IMR-90 (cell line): ENCODE measurements around the gene PRSS22. TPM values are rescaled to one million over a fixed set of nuclear protein-coding genes. Genes with fewer than 3 reads are reported as not detected.

ENCODE experiments used
- ATAC-seq: fragments of 200-7000 bp; cut with Tn5 transposase; 2 replicates; pipeline ENCODE4 v1.9.1; 2020; ENCODE audit warnings: low read depth, mild to moderate bottlenecking, moderate library complexity
- BruUV-seq: library from RNA; stranded (reverse); fragments of 400-500 nt; replicated peaks from 2 replicates; lab custom pipeline; 2021; lab: Mats Ljungman, UMichigan
- CTCF ChIA-PET: fragments of 300-600 bp; formaldehyde crosslinking; extraction: SDS; loops from one replicate; lab custom pipeline; 2021; ENCODE audit warnings: antibody characterized with exemption; lab: Yijun Ruan, JAX
- POLR2A ChIA-PET: fragments of 300-600 bp; sonication (Branson Sonifier 250); formaldehyde crosslinking; loops from one replicate; lab custom pipeline; 2022; ENCODE audit warnings: antibody characterized with exemption; ENCODE audit not compliant: unreplicated experiment; lab: Charles Lee
- DNase-seq: peaks from one replicate; pipeline ENCODE4 v3.0.0; 2013
- H2AFZ ChIP-seq: replicated peaks from 2 replicates; pipeline ENCODE3; 2013; ENCODE audit warnings: low read length, mild to moderate bottlenecking; ENCODE audit not compliant: poor library complexity
- H2AK5ac ChIP-seq: 2 replicates; pipeline ENCODE4 v1.6.1; 2013; ENCODE audit warnings: low read depth, low read length, inconsistent platforms
- H2AK9ac ChIP-seq: replicated peaks from 2 replicates; pipeline ENCODE3; 2013; ENCODE audit warnings: mild to moderate bottlenecking, low read depth, low read length, moderate library complexity; ENCODE audit not compliant: poor library complexity
- H2BK120ac ChIP-seq: 2 replicates; pipeline ENCODE4 v1.6.1; 2013; ENCODE audit warnings: low read depth, low read length, inconsistent platforms
- H2BK15ac ChIP-seq: 3 replicates; pipeline ENCODE4 v1.6.1; 2013; ENCODE audit warnings: low read depth, low read length, inconsistent platforms
- H2BK20ac ChIP-seq: 2 replicates; pipeline ENCODE4 v1.6.1; 2013; ENCODE audit warnings: low read depth, mild to moderate bottlenecking, inconsistent platforms, low read length, moderate library complexity
- H2BK5ac ChIP-seq: 2 replicates; pipeline ENCODE4 v1.6.1; 2013; ENCODE audit warnings: mild to moderate bottlenecking, low read depth, low read length, inconsistent platforms; ENCODE audit not compliant: poor library complexity, severe bottlenecking
- H3K14ac ChIP-seq: replicated peaks from 2 replicates; pipeline ENCODE4 v1.6.1; 2013; ENCODE audit warnings: low read depth, low read length, inconsistent platforms
- H3K18ac ChIP-seq: 2 replicates; pipeline ENCODE4 v1.6.1; 2013; ENCODE audit warnings: low read depth, low read length, control low read depth
- H3K23ac ChIP-seq: 2 replicates; pipeline ENCODE4 v1.6.1; 2013; ENCODE audit warnings: low read depth, low read length, inconsistent platforms
- H3K27ac ChIP-seq: 2 replicates; pipeline ENCODE4 v1.5.1; 2013; ENCODE audit warnings: mild to moderate bottlenecking, control low read depth, low read length; ENCODE audit not compliant: insufficient read depth
- H3K27me3 ChIP-seq: 2 replicates; pipeline ENCODE4 v1.6.1; 2013; ENCODE audit warnings: low read length; ENCODE audit not compliant: control insufficient read depth, insufficient read depth
- H3K36me3 ChIP-seq: 2 replicates; pipeline ENCODE4 v1.6.1; 2013; ENCODE audit warnings: low read length, mixed read lengths; ENCODE audit not compliant: control insufficient read depth, insufficient read depth
- H3K4ac ChIP-seq: 2 replicates; pipeline ENCODE4 v1.6.1; 2013; ENCODE audit warnings: low read depth, low read length, inconsistent platforms
- H3K4me1 ChIP-seq: 2 replicates; pipeline ENCODE4 v1.6.1; 2013; ENCODE audit warnings: low read length, mixed read lengths; ENCODE audit not compliant: control insufficient read depth, insufficient read depth
- H3K4me2 ChIP-seq: 2 replicates; pipeline ENCODE4 v1.6.1; 2013; ENCODE audit warnings: low read depth, mild to moderate bottlenecking, control low read depth, low read length, moderate library complexity
- H3K4me3 ChIP-seq: 2 replicates; pipeline ENCODE4 v1.5.1; 2013; ENCODE audit warnings: low read depth, mild to moderate bottlenecking, control low read depth, low read length, moderate library complexity; ENCODE audit not compliant: insufficient read depth
- H3K56ac ChIP-seq: 2 replicates; pipeline ENCODE4 v1.6.1; 2013; ENCODE audit warnings: low read length, inconsistent platforms; ENCODE audit not compliant: insufficient read depth; ENCODE audit errors: extremely low read depth
- H3K79me1 ChIP-seq, 2 experiments: 2 replicates each; pipeline ENCODE4 v1.6.1; 2013; ENCODE audit warnings: low read length in 2 of 2, inconsistent platforms in 1 of 2, low read depth in 1 of 2
- H3K9ac ChIP-seq: 2 replicates; pipeline ENCODE4 v1.6.1; 2013; ENCODE audit warnings: low read depth, low read length, control low read depth
- H3K9me1 ChIP-seq: 2 replicates; pipeline ENCODE4 v1.6.1; 2013; ENCODE audit warnings: low read length, inconsistent platforms; ENCODE audit not compliant: insufficient read depth
- H3K9me3 ChIP-seq: 2 replicates; pipeline ENCODE4 v1.6.1; 2013; ENCODE audit warnings: low read length; ENCODE audit not compliant: control insufficient read depth, insufficient read depth
- H4K20me1 ChIP-seq: 2 replicates; pipeline ENCODE4 v1.6.1; 2013; ENCODE audit warnings: low read length, inconsistent platforms; ENCODE audit not compliant: insufficient read depth
- H4K5ac ChIP-seq: 2 replicates; pipeline ENCODE4 v1.6.1; 2013; ENCODE audit warnings: mild to moderate bottlenecking, low read depth, low read length, control low read depth
- H4K8ac ChIP-seq, 2 experiments: 2 replicates each; pipeline ENCODE4 v1.6.1; 2013; ENCODE audit warnings: low read depth in 2 of 2, low read length in 2 of 2, control low read depth in 1 of 2, inconsistent platforms in 1 of 2
- H4K91ac ChIP-seq: 2 replicates; pipeline ENCODE4 v1.6.1; 2013; ENCODE audit warnings: low read depth, low read length, inconsistent platforms; ENCODE audit not compliant: insufficient read depth
- BHLHE40 ChIP-seq: fragments of 150-350 bp; IDR thresholded peaks from 2 replicates; pipeline ENCODE4 v1.6.1; 2016; ENCODE audit warnings: mild to moderate bottlenecking, low read depth, low read length
- CEBPB ChIP-seq: IDR thresholded peaks from 2 replicates; pipeline ENCODE4 v1.6.1; 2012; ENCODE audit warnings: low read depth, low read length, improper control_type of control experiment
- CHD1 ChIP-seq: IDR thresholded peaks from 2 replicates; pipeline ENCODE4 v1.6.1; 2012; ENCODE audit warnings: low read depth, low read length, improper control_type of control experiment
- CTCF ChIP-seq: conservative IDR thresholded peaks from 2 replicates; pipeline ENCODE4 v1.5.1; 2012; ENCODE audit warnings: mild to moderate bottlenecking, low read depth, low read length, improper control_type of control experiment
- ELK1 ChIP-seq: fragments of 150-350 bp; IDR thresholded peaks from 2 replicates; pipeline ENCODE4 v1.6.1; 2016; ENCODE audit warnings: low read depth, mild to moderate bottlenecking, low read length, moderate library complexity, borderline replicate concordance
- FOS ChIP-seq: fragments of 150-350 bp; IDR thresholded peaks from 2 replicates; pipeline ENCODE4 v1.6.1; 2016; ENCODE audit warnings: low read depth, low read length
- MAFK ChIP-seq: IDR thresholded peaks from 2 replicates; pipeline ENCODE4 v1.6.1; 2012; ENCODE audit warnings: low read depth, low read length, improper control_type of control experiment
- MAZ ChIP-seq: IDR thresholded peaks from 2 replicates; pipeline ENCODE4 v1.6.1; 2012; ENCODE audit warnings: low read depth, mild to moderate bottlenecking, low read length, improper control_type of control experiment, moderate library complexity, borderline replicate concordance
- MXI1 ChIP-seq: IDR thresholded peaks from 2 replicates; pipeline ENCODE4 v1.6.1; 2012; ENCODE audit warnings: low read depth, mild to moderate bottlenecking, low read length, moderate library complexity, borderline replicate concordance
- NFE2L2 ChIP-seq: fragments of 150-350 bp; IDR thresholded peaks from 2 replicates; pipeline ENCODE4 v1.6.1; 2016; ENCODE audit warnings: low read depth, mild to moderate bottlenecking, low read length
- POLR2A ChIP-seq: IDR thresholded peaks from 2 replicates; pipeline ENCODE4 v1.6.1; 2012; ENCODE audit warnings: mild to moderate bottlenecking, low read depth, low read length
- RAD21 ChIP-seq: IDR thresholded peaks from 2 replicates; pipeline ENCODE4 v1.6.1; 2012; ENCODE audit warnings: low read length, improper control_type of control experiment
- RCOR1 ChIP-seq: IDR thresholded peaks from 2 replicates; pipeline ENCODE4 v1.6.1; 2012; ENCODE audit warnings: mild to moderate bottlenecking, low read length, improper control_type of control experiment; ENCODE audit not compliant: insufficient replicate concordance
- RFX5 ChIP-seq: IDR thresholded peaks from 2 replicates; pipeline ENCODE4 v1.8.0; 2012; ENCODE audit warnings: low read depth, mild to moderate bottlenecking, low read length, moderate library complexity
- SMC3 ChIP-seq: fragments of 150-350 bp; IDR thresholded peaks from 2 replicates; pipeline ENCODE4 v1.6.1; 2016; ENCODE audit warnings: low read depth, mild to moderate bottlenecking, antibody characterized with exemption, low read length, moderate library complexity
- USF2 ChIP-seq: fragments of 150-350 bp; IDR thresholded peaks from 2 replicates; pipeline ENCODE4 v1.6.1; 2017; ENCODE audit warnings: mild to moderate bottlenecking, antibody characterized with exemption, low read length, low read depth
- whole genome bisulfite sequencing, 2 experiments: methylation state at CpG; one replicate each; pipeline versions ENCODE4 v1.1.5 to v1.1.7; 2013; ENCODE audit warnings: missing lambda C conversion rate in 2 of 2; ENCODE audit not compliant: insufficient read length in 1 of 2; ENCODE audit errors: extremely low coverage in 2 of 2; 5-methylcytosine and 5-hydroxymethylcytosine counted together
- dilution Hi-C: fragments of 300-500 bp; cut with HindIII; formaldehyde crosslinking; loops from one replicate; pipeline ENCODE4 v1.14.3; 2018; ENCODE audit warnings: low sequenced_read_pairs; ENCODE audit not compliant: unreplicated experiment
- in situ Hi-C: fragments of 300-500 bp; cut with MboI; formaldehyde crosslinking; loops from 3 replicates; pipeline ENCODE4 v1.14.3; 2019; ENCODE audit warnings: low sequenced_read_pairs, inconsistent platforms, mixed read lengths
- intact Hi-C: fragments of 100-400 bp; cut with micrococcal nuclease; formaldehyde crosslinking; loops from 2 replicates; pipeline ENCODE4 v1.10.0; 2022
- polyA plus RNA-seq, 3 experiments: library from polyadenylated mRNA; depleted of rRNA; stranded (reverse); fragments of >200 nt; gene quantifications; 2 replicates each; pipeline ENCODE4 v1.2.3, GENCODE V29; 2012; ENCODE audit warnings: low replicate concordance in 1 of 3
- total RNA-seq: library from RNA; depleted of rRNA; stranded (reverse); fragments of >200 nt; gene quantifications from 2 replicates; pipeline ENCODE4 v1.2.3, GENCODE V29; 2012

PRSS22 gene
- total and polyA plus RNA-seq, 2 of the 4 experiments (the other 2 are of a cell fraction), result not detected

- H3K4me1 ChIP-seq, result no peaks in the 10 kb centered on the region
- CTCF ChIA-PET, result interaction anchor here (1.3 kb wide), 1 partner anchor 14 kb away, joined by 3 read pairs; no protein-coding TSS in a partner anchor
- H2BK15ac ChIP-seq, result no peak overlapping the region
- no peak overlapping the region for H2AK9ac ChIP-seq
- no peak overlapping the region for H3K4me3 ChIP-seq
- H2BK20ac ChIP-seq, result no peak overlapping the region
- no peak overlapping the region for H3K4me2 ChIP-seq
- dilution Hi-C loops, result no loop called here
- no peak overlapping the region for H4K8ac ChIP-seq
- no peaks in the 10 kb centered on the region for H3K9me1 ChIP-seq
- H3K9me3 ChIP-seq, result no peaks in the 10 kb centered on the region; the same call in 1 of the 2 replicates
- H3K36me3 ChIP-seq, result no peaks in the 10 kb centered on the region
- no peak overlapping the region for H3K56ac ChIP-seq
- no peak for DNase-seq
- no TSS peak for BruUV-seq
- H3K27me3 ChIP-seq, result peaks cover 59% of the 10 kb centered on the region
- no peak overlapping the region for H2BK5ac ChIP-seq
- no peak overlapping the region for H3K27ac ChIP-seq
- no peak overlapping the region for H4K5ac ChIP-seq
- H3K4ac ChIP-seq, result no peak overlapping the region
- H2AK5ac ChIP-seq, result no peak overlapping the region
- intact Hi-C loops, result no loop called here
- no peak overlapping the region for H3K18ac ChIP-seq
- no peak overlapping the region for H4K91ac ChIP-seq
- no peak for ATAC-seq
- no peak overlapping the region for H3K14ac ChIP-seq
- H2AFZ ChIP-seq, result no peak overlapping the region
- in situ Hi-C loops, result no loop called here
- 71% methylated on average over 5 of the region's 7 CpGs; no CpG with 5 or more reads in 1 of the 2 experiments for WGBS, 2 experiments
- no peaks in the 10 kb centered on the region for H3K79me1 ChIP-seq
- no peak for TF ChIP-seq USF2
- TF ChIP-seq CEBPB, result no peak
- no peak for TF ChIP-seq SMC3
- no peak for TF ChIP-seq ELK1
- no peak for TF ChIP-seq CTCF
- no peak for TF ChIP-seq RCOR1
- no peak for TF ChIP-seq NFE2L2
- TF ChIP-seq POLR2A, result no peak
- TF ChIP-seq MAFK, result no peak
- TF ChIP-seq RAD21, result no peak
- TF ChIP-seq RFX5, result no peak
- TF ChIP-seq FOS, result no peak
- no peak for TF ChIP-seq CHD1
- no peak for TF ChIP-seq BHLHE40
- no peak for TF ChIP-seq MAZ
- TF ChIP-seq MXI1, result no peak
- H2BK120ac ChIP-seq, result no peak overlapping the region
- no peaks in the 10 kb centered on the region for H4K20me1 ChIP-seq
- no peak overlapping the region for H3K9ac ChIP-seq
- POLR2A ChIA-PET, result no interaction called here
- no peak overlapping the region for H3K23ac ChIP-seq
Measured at GRCh38 chr16:2813771-2814221, 44.2 kb downstream of the PRSS22 start.
